HepG2 (cell line): ENCODE measurements around the gene ATP6V1C2. TPM values are rescaled to one million over a fixed set of nuclear protein-coding genes. Genes with fewer than 3 reads are reported as not detected.

Experiments
- FOXA3 ChIP-seq: IDR thresholded peaks from 2 replicates; pipeline ENCODE4 v1.6.1; 2016; ENCODE audit warnings: missing genetic modification reagents, missing compliant biosample characterization
- FOXO4 ChIP-seq: sonication (generic); formaldehyde crosslinking; conservative IDR thresholded peaks from 2 replicates; pipeline ENCODE4 v1.8.1; 2023; ENCODE audit warnings: missing genetic modification reagents
- GFI1 ChIP-seq: sonication (generic); formaldehyde crosslinking; IDR thresholded peaks from 2 replicates; pipeline ENCODE4 v1.5.0; 2020; ENCODE audit warnings: missing genetic modification reagents, mild to moderate bottlenecking, borderline replicate concordance
- KLF6 ChIP-seq: IDR thresholded peaks from 2 replicates; pipeline ENCODE4 v1.8.0; 2016; ENCODE audit warnings: missing biosample characterization, missing genetic modification reagents
- LCORL ChIP-seq, 2 experiments: fragments of 450-650 bp in 1 of 2; sonication (generic) in 1 of 2; formaldehyde crosslinking in 1 of 2; IDR thresholded peaks; 2 replicates each; pipeline versions ENCODE4 v1.5.0 to v1.6.1; 2017 to 2020; ENCODE audit warnings: antibody characterized with exemption in 1 of 2, missing genetic modification reagents in 1 of 2
- MTA3 ChIP-seq: sonication (generic); formaldehyde crosslinking; IDR thresholded peaks from 2 replicates; pipeline ENCODE4 v1.4.0; 2020; ENCODE audit warnings: missing genetic modification reagents
- POLR2A ChIP-seq, 2 experiments: IDR thresholded peaks; 2 replicates each; pipeline ENCODE4 v1.6.1; 2011; ENCODE audit warnings: low read depth in 2 of 2, low read length in 2 of 2, mild to moderate bottlenecking in 1 of 2, moderate library complexity in 1 of 2; ENCODE audit not compliant: insufficient read depth in 1 of 2
- RBM39 ChIP-seq: fragments of 200-400 bp; formaldehyde crosslinking; IDR thresholded peaks from one replicate; pipeline ENCODE4 v1.6.1; 2018; ENCODE audit warnings: antibody characterized with exemption, mild to moderate bottlenecking, low read depth, low read length; ENCODE audit not compliant: poor library complexity, severe bottlenecking
- RCOR2 ChIP-seq: IDR thresholded peaks from 2 replicates; pipeline ENCODE4 v1.6.1; 2016; ENCODE audit warnings: missing biosample characterization, missing genetic modification reagents
- SIX1 ChIP-seq: sonication (generic); formaldehyde crosslinking; IDR thresholded peaks from 2 replicates; pipeline ENCODE4 v1.4.0; 2020; ENCODE audit warnings: missing genetic modification reagents, borderline replicate concordance
- ZBTB38 ChIP-seq: sonication (generic); formaldehyde crosslinking; IDR thresholded peaks from 2 replicates; pipeline ENCODE4 v1.5.1; 2020; ENCODE audit warnings: mild to moderate bottlenecking, missing genetic modification reagents
- ZNF160 ChIP-seq: sonication (generic); formaldehyde crosslinking; IDR thresholded peaks from 2 replicates; pipeline ENCODE4 v1.8.0; 2022; ENCODE audit warnings: mild to moderate bottlenecking, inconsistent platforms, missing genetic modification reagents
- ZNF253 ChIP-seq: sonication (generic); formaldehyde crosslinking; IDR thresholded peaks from 2 replicates; pipeline ENCODE4 v1.8.0; 2022; ENCODE audit warnings: mild to moderate bottlenecking, missing genetic modification reagents, borderline replicate concordance
- ZNF772 ChIP-seq: sonication (generic); formaldehyde crosslinking; IDR thresholded peaks from 2 replicates; pipeline ENCODE4 v1.5.0; 2020; ENCODE audit warnings: mild to moderate bottlenecking, missing genetic modification reagents
- ZUFSP ChIP-seq: sonication (generic); formaldehyde crosslinking; IDR thresholded peaks from 2 replicates; pipeline ENCODE4 v1.9.0; 2021; ENCODE audit warnings: missing genetic modification reagents, mild to moderate bottlenecking, borderline replicate concordance
- polyA plus RNA-seq, 8 experiments: library from polyadenylated mRNA; depleted of rRNA in 3 of 8; stranded (reverse) in 7 of 8; unstranded in 1 of 8; fragments of >200 nt; fragmentation: Illumina TruSeq in 4 of 8; extraction: Trizol in 4 of 8; gene quantifications; 2 replicates each; pipeline versions ENCODE4 v1.2.1 to v1.2.3, GENCODE V29; 2011 to 2016; ENCODE audit warnings: low read depth in 4 of 8, missing spikeins in 1 of 8, mixed read lengths in 1 of 8; ENCODE audit not compliant: insufficient read depth in 1 of 8
- total RNA-seq, 5 experiments: library from RNA; depleted of rRNA; stranded (reverse); fragments of >200 nt; fragmentation: Illumina TruSeq; extraction: Trizol; gene quantifications; 2 replicates each; pipeline ENCODE4 v1.2.3, GENCODE V29; 2016; ENCODE audit warnings: low read depth in 1 of 5
- TF ChIP-seq, protein P1 (sequence below): sonication (generic); formaldehyde crosslinking; IDR thresholded peaks from 2 replicates; pipeline ENCODE4 v1.4.0; 2020; ENCODE audit warnings: mild to moderate bottlenecking, low read depth, missing genetic modification reagents
- TF ChIP-seq, protein P2 (sequence below): sonication (generic); formaldehyde crosslinking; IDR thresholded peaks from 2 replicates; pipeline ENCODE4 v1.4.0; 2020; ENCODE audit warnings: low read depth, mild to moderate bottlenecking, missing genetic modification reagents
- TF ChIP-seq, protein P3 (sequence below): sonication (generic); formaldehyde crosslinking; IDR thresholded peaks from 2 replicates; pipeline ENCODE4 v1.4.0; 2020; ENCODE audit warnings: mild to moderate bottlenecking, missing genetic modification reagents
- TF ChIP-seq, protein P4 (sequence below): sonication (generic); formaldehyde crosslinking; IDR thresholded peaks from 2 replicates; pipeline ENCODE4 v1.5.0; 2020; ENCODE audit warnings: missing genetic modification reagents
- TF ChIP-seq, protein P5 (sequence below): sonication (generic); formaldehyde crosslinking; IDR thresholded peaks from 2 replicates; pipeline ENCODE4 v1.9.0; 2021; ENCODE audit warnings: missing genetic modification reagents, borderline replicate concordance

ATP6V1C2 gene
- total and polyA plus RNA-seq, 2 of the 13 experiments (the other 11 are each of a cell fraction or from before 2014, with no cell fraction given): 0.04 to 0.29 TPM

DNA sequence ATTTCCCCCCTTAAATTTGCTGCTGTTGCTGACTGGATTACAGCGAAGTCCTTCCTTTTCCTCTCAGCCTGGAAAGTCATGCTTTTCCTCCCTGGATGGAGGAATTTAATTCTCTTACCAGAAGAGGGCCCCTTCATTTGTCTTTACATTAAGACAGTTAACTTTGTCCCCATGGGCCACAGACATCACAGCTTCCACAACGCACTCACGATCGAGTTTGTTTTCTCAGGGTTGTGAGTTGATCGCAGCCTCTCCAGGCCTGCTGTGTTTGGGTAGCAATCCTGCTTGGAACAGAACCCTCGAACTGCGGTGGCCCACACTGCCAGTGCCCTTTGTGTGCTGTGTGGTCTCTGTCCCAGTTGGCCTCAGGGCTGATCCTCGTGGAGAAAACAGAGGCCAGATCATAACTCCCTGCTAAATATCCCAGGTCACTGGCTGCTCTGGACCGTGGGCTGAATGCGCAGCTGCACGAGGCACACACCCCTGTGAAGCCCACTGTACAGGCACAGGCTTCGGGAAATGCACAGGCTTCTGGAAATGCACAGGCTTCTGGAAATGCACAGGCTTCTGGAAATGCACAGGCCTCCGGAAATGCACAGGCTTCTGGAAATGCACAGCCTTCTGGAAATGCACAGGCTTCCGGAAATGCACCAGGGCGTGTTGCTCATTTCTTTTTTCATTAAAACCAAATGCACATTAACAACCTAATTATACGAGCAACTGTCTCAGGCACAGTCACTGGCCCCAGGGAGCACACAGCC, 93.3 kb downstream of the ATP6V1C2 start (continued):
- TF ChIP-seq, protein P1, sequence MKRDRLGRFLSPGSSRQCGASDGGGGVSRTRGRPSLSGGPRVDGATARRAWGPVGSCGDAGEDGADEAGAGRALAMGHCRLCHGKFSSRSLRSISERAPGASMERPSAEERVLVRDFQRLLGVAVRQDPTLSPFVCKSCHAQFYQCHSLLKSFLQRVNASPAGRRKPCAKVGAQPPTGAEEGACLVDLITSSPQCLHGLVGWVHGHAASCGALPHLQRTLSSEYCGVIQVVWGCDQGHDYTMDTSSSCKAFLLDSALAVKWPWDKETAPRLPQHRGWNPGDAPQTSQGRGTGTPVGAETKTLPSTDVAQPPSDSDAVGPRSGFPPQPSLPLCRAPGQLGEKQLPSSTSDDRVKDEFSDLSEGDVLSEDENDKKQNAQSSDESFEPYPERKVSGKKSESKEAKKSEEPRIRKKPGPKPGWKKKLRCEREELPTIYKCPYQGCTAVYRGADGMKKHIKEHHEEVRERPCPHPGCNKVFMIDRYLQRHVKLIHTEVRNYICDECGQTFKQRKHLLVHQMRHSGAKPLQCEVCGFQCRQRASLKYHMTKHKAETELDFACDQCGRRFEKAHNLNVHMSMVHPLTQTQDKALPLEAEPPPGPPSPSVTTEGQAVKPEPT: no peak
- TF ChIP-seq POLR2A (IDR thresholded peaks at IDR 0.05; ENCODE audit: insufficient read depth in 1 of 2, low read depth in 2 of 2, low read length in 2 of 2): no peak
- TF ChIP-seq ZUFSP: no peak
- no peak for TF ChIP-seq FOXA3 (CRISPR knock-in tag)
- TF ChIP-seq, protein P2, sequence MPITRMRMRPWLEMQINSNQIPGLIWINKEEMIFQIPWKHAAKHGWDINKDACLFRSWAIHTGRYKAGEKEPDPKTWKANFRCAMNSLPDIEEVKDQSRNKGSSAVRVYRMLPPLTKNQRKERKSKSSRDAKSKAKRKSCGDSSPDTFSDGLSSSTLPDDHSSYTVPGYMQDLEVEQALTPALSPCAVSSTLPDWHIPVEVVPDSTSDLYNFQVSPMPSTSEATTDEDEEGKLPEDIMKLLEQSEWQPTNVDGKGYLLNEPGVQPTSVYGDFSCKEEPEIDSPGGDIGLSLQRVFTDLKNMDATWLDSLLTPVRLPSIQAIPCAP (CRISPR knock-in tag): no peak
- TF ChIP-seq ZNF160 (CRISPR knock-in tag): no peak
- no peak; the same call in 1 of the 2 replicates for TF ChIP-seq SIX1 (CRISPR knock-in tag)
- TF ChIP-seq, protein P3, sequence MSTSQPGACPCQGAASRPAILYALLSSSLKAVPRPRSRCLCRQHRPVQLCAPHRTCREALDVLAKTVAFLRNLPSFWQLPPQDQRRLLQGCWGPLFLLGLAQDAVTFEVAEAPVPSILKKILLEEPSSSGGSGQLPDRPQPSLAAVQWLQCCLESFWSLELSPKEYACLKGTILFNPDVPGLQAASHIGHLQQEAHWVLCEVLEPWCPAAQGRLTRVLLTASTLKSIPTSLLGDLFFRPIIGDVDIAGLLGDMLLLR (CRISPR knock-in tag): peak; percentile 43; the same call in 1 of the 2 replicates
- TF ChIP-seq, protein P4, sequence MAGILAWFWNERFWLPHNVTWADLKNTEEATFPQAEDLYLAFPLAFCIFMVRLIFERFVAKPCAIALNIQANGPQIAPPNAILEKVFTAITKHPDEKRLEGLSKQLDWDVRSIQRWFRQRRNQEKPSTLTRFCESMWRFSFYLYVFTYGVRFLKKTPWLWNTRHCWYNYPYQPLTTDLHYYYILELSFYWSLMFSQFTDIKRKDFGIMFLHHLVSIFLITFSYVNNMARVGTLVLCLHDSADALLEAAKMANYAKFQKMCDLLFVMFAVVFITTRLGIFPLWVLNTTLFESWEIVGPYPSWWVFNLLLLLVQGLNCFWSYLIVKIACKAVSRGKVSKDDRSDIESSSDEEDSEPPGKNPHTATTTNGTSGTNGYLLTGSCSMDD (CRISPR knock-in tag): no peak
- TF ChIP-seq RBM39: no peak
- TF ChIP-seq ZBTB38 (CRISPR knock-in tag): no peak
- peak; percentile 46; the same call in 1 of the 2 replicates for TF ChIP-seq RCOR2
- TF ChIP-seq MTA3 (CRISPR knock-in tag): no peak
- TF ChIP-seq KLF6: no peak
- no peak for TF ChIP-seq GFI1 (CRISPR knock-in tag)
- no peak for TF ChIP-seq LCORL (IDR thresholded peaks at IDR 0.05)
- TF ChIP-seq LCORL (CRISPR knock-in tag; IDR thresholded peaks at IDR 0.05): no peak
- TF ChIP-seq FOXO4 (CRISPR knock-in tag): no peak
- no peak for TF ChIP-seq ZNF772
- no peak for TF ChIP-seq ZNF253
- TF ChIP-seq, protein P5, sequence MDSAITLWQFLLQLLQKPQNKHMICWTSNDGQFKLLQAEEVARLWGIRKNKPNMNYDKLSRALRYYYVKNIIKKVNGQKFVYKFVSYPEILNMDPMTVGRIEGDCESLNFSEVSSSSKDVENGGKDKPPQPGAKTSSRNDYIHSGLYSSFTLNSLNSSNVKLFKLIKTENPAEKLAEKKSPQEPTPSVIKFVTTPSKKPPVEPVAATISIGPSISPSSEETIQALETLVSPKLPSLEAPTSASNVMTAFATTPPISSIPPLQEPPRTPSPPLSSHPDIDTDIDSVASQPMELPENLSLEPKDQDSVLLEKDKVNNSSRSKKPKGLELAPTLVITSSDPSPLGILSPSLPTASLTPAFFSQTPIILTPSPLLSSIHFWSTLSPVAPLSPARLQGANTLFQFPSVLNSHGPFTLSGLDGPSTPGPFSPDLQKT (CRISPR knock-in tag): no peak
